ENCODE results near the gene SLC15A4. TPM values are rescaled to one million over a fixed set of nuclear protein-coding genes. Genes with fewer than 3 reads are reported as not detected.

The SLC15A4 gene
- 10 to 100 TPM; 38.6 to 64.7 (median 41.0) TPM for total RNA-seq

DNA sequence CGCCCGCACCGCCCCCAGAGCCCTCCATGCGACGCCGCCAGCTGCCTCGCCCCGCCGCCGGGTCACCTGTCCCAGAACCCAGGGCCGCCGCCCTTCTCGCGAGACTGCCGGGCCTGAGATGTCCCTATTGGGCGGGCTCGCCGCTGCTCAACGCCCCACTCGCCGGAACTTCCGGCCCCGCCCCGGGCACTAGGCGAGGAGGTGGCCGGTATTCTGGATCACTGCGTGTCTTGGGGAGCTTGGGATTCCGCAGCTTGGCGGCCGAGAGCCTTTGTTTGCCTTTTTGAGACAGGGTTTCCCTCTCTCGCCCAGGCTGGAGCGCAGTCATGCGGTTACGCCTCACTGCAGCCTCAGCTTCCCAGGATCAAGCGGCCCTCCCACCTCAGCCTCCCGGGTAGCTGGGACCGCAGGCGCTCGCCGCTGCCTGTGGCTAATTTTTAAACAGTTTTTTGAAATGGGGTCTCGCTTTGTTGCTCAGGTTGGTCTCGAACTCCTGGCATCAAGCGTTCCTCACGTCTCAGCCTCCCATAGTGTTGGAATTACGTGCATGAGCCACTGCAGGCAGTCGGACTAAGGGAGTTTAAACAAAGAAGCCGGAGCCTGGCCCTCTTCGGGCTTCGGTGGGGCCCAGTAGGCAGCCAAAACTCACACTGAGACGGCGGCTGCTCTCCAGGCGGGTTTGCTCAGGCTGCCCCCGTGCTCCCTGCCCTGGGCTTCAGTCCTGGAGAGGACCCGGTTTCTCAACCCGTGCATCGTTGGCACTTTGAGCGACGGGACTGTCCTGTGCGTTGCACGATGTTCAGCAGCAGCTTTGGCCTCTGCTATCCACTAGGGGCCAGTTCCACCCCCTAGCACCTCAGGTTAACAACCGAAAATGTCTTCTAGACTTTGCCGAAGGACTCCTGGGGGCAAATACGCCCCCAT lies at the start of gene SLC15A4:
TSS of gene SLC15A4 (minus strand) at position 43 of the 924 bp plus-strand sequence. CDS start at position 28, 15 bp downstream.
- Histone ChIP-seq H3K4me1 (peaks cover 0 to 12% of the 10 kb centered on the region in 2 donors), H3K27me3 (no peaks in the 10 kb centered on the region), H3K27ac (peak within 1 kb of the TSS; percentile 84 to 92), H3K36me3 (no peaks in the 10 kb centered on the region), H3K4me3 (peak within 1 kb of the TSS; percentile 89 to 94 (median 94)), H3K9me3 (peaks cover 0 to 6% of the 10 kb centered on the region in 2 donors)
- intact Hi-C loops (cut with DNase I; ENCODE audit: low total_unique reads): no loop called here
- TF ChIP-seq, protein P1, sequence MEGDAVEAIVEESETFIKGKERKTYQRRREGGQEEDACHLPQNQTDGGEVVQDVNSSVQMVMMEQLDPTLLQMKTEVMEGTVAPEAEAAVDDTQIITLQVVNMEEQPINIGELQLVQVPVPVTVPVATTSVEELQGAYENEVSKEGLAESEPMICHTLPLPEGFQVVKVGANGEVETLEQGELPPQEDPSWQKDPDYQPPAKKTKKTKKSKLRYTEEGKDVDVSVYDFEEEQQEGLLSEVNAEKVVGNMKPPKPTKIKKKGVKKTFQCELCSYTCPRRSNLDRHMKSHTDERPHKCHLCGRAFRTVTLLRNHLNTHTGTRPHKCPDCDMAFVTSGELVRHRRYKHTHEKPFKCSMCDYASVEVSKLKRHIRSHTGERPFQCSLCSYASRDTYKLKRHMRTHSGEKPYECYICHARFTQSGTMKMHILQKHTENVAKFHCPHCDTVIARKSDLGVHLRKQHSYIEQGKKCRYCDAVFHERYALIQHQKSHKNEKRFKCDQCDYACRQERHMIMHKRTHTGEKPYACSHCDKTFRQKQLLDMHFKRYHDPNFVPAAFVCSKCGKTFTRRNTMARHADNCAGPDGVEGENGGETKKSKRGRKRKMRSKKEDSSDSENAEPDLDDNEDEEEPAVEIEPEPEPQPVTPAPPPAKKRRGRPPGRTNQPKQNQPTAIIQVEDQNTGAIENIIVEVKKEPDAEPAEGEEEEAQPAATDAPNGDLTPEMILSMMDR (IDR thresholded peaks at IDR 0.05): no peak
- TF ChIP-seq POLR2AphosphoS5 (IDR thresholded peaks at IDR 0.05): peak; percentile 88 to 93 (median 93)
- TF ChIP-seq POLR2A (IDR thresholded peaks at IDR 0.05): peak; percentile 85
- DNase-seq (ENCODE audit: low spot score in 2 of 2): peak; percentile 94 to 95

DNA sequence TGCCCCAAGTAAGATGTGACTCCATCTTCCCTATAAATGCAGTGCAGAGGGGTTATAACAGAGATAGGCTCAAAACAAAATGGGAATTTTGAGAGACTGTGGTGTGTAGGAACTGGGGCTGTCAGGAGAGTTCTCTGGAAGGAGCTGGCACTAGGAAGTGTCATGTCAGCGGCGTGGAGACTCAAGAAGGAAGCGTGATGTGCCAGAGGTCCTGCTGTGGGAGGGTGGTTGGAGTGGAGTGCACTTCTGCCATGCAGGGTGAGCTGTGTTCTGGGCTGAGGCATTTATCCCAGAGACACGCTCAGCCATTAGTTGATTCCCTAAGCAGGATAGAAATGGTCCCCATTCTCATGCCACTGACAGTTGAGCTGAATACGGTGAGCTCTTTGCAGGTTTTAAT lies 48.5 kb upstream of the SLC15A4 start:
- no peak for DNase-seq (ENCODE audit: low spot score in 2 of 2)
- H3K27ac ChIP-seq: no peak overlapping the region
- H3K36me3 ChIP-seq: no peaks in the 10 kb centered on the region
- no peak for TF ChIP-seq POLR2AphosphoS5 (IDR thresholded peaks at IDR 0.05)
- TF ChIP-seq, protein P1 (IDR thresholded peaks at IDR 0.05): no peak
- no peak for TF ChIP-seq POLR2A (IDR thresholded peaks at IDR 0.05)
- no peak overlapping the region for H3K4me3 ChIP-seq
- intact Hi-C loops (cut with DNase I; ENCODE audit: low total_unique reads): no loop called here
- no peaks in the 10 kb centered on the region for H3K27me3 ChIP-seq
- H3K9me3 ChIP-seq: peaks cover 16 to 18% of the 10 kb centered on the region in 2 donors
- H3K4me1 ChIP-seq: no peaks in the 10 kb centered on the region

DNA sequence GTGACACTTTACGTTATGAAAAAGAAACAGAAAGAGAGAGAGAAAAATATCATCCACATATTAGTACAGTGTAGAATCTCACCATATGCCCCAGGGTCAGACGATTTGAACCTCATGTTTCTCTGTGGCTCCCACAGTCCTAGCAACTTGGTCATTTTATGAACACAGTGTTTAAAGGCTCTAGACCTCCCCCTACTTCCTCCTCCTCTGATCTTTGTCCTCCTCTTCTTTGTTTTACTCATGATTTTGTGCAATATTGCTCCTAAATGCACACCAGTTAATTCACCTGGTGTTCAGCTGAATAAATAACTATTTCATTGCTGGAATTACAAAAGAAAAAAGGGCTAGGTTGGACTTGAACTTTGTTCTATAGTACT lies 47.7 kb upstream of the SLC15A4 start:
- TF ChIP-seq POLR2A (IDR thresholded peaks at IDR 0.05) (no peak), POLR2AphosphoS5 (IDR thresholded peaks at IDR 0.05) (no peak)
- TF ChIP-seq, protein P1 (IDR thresholded peaks at IDR 0.05): no peak
- Histone ChIP-seq H3K4me1 (no peaks in the 10 kb centered on the region), H3K27me3 (no peaks in the 10 kb centered on the region), H3K9me3 (peaks cover 10% of the 10 kb centered on the region in 2 donors), H3K27ac (no peak overlapping the region), H3K36me3 (no peaks in the 10 kb centered on the region), H3K4me3 (no peak overlapping the region)
- intact Hi-C loops (cut with DNase I; ENCODE audit: low total_unique reads): no loop called here
- no peak for DNase-seq (ENCODE audit: low spot score in 2 of 2)

DNA sequence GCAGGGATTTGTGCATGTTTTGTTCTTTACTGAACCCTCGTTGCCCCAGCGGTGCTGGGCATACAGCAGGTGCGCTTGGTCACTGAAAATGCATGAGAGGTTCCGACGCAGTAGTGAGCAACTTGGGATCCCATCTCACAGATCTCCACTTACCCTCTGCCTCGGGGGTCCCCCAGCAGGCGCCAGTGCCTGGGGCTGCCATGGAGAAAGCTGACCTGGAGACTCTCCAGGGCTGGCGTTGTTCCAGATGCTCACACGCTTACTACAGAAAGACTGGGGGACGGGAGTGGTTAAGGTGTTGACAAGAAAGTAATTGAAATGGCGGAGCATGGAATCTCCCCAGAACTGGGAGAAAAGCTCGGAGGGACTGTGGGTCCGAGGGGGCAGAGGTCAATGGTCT lies 43.7 kb upstream of the SLC15A4 start:
- H3K27ac ChIP-seq: no peak overlapping the region
- no peak overlapping the region for H3K4me3 ChIP-seq
- no peaks in the 10 kb centered on the region for H3K4me1 ChIP-seq
- TF ChIP-seq, protein P1 (IDR thresholded peaks at IDR 0.05): no peak
- no peak for TF ChIP-seq POLR2A (IDR thresholded peaks at IDR 0.05)
- no peak for TF ChIP-seq POLR2AphosphoS5 (IDR thresholded peaks at IDR 0.05)
- no peaks in the 10 kb centered on the region for H3K36me3 ChIP-seq
- DNase-seq (ENCODE audit: low spot score in 2 of 2): no peak
- H3K9me3 ChIP-seq: no peaks in the 10 kb centered on the region
- intact Hi-C loops (cut with DNase I; ENCODE audit: low total_unique reads): no loop called here
- no peaks in the 10 kb centered on the region for H3K27me3 ChIP-seq

DNA sequence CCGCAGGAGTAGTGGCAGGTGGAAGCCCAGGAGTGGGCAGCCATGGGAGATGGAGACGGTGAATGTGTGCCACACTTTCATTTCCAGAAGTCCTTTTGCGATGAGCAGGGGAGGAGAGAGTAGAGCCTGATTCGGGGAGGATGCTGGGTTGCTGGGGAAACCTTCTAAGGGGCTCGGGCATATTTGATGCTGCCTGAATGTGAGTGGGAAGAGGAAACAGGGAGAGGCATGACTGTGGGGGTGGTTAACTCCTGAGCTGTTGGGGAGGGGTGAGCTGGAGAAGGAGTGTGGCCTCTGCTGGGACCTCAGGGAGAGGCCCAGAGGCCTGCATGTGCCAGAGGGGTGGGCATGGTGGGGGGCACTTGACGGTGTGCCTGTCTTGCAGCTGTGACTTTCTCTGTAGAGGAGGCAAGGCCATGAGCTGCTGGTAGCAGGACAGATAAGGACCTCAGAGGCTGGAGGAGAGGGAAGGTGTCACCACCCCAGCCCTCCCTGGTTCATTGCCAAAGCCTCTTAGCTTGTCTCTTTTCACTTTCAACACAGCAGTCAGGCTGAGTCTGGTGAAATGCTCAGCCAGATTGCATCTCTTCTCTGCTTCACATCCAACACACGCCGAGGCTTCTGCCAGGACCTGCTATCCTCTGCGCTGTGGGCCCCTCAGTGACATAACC lies 40.9 kb upstream of the SLC15A4 start:
- Histone ChIP-seq H3K9me3 (no peaks in the 10 kb centered on the region), H3K4me1 (no peaks in the 10 kb centered on the region), H3K27ac (no peak overlapping the region), H3K4me3 (peak overlapping the region in 1 of 3 donors; percentile 22), H3K36me3 (no peaks in the 10 kb centered on the region), H3K27me3 (no peaks in the 10 kb centered on the region)
- no peak for DNase-seq (ENCODE audit: low spot score in 2 of 2)
- intact Hi-C loops (cut with DNase I; ENCODE audit: low total_unique reads): no loop called here
- no peak for TF ChIP-seq POLR2AphosphoS5 (IDR thresholded peaks at IDR 0.05)
- no peak for TF ChIP-seq POLR2A (IDR thresholded peaks at IDR 0.05)
- TF ChIP-seq, protein P1 (IDR thresholded peaks at IDR 0.05): no peak

Data from breast epithelium (tissue), 4 donors.